GM18867 (cell line): ENCODE measurements around the gene ZDHHC16.
"Not testable (repeated sequence)": the region's sequence is repeated elsewhere in the genome, so short reads cannot be mapped to it uniquely, and the experiment has no call there.

Experiments
- ATAC-seq: cut with Tn5 transposase; IDR thresholded peaks from one replicate; pipeline ENCODE4 v1.9.1; 2021; ENCODE audit warnings: mild to moderate bottlenecking, moderate library complexity; ENCODE audit not compliant: unreplicated experiment

The ZDHHC16 gene

DNA sequence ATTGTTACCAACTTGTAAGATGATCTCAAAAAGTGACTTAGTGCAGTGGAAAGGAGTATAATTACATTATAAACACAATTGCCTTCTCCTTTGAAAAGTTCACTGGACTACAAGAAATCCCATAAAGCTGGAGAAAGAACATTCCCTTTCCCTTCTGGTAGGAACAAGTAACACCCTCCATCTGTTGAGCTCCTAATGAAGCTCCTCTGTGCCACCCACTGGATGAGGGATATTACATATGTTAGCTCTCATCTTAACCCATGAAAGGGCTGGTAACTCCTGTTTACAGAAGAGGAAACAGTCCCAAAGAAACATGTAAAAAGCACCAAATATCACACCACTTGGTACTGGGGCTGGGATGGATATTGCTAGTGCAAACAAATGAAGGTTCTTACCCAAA is 11.9 kb upstream of the ZDHHC16 start:
- no peak for ATAC-seq

DNA sequence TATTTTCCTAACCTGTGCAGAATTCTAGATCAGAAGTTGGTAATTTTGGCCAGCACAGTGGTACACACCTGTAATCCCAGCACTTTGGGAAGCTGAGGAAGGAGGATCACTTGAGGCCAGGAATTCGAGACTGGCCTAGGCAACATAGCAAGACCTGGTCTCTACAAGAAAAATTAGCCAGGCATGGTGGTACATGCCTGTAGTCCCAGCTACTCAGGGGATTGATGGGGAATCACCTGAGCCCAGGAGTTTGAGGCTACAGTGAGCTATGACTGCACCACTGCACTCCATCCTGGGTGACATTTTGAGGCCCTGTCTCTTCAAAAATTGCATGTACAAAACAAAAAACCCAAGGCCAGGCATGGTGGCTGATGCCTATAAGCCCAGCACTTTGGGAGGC is 11.4 kb upstream of the ZDHHC16 start:
- ATAC-seq: no peak

DNA sequence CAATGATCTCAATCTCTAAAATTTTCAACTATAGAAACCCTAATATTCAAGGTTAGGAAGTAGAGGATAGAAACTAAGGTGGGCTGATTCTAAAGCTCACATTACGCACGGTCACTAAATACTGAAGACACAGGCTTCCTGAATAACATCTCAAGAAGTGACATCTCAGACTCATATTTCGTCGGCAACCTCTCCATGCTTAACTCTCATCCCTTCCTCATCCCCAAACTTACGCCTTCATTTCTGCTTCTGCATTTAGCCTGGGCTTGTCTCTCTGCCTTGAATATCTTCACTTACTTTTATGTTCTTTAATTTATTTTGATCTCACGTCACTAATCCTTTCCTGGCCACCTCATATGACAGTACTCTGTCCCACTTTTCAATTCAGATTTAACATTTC is 10.8 kb upstream of the ZDHHC16 start:
- no peak for ATAC-seq

DNA sequence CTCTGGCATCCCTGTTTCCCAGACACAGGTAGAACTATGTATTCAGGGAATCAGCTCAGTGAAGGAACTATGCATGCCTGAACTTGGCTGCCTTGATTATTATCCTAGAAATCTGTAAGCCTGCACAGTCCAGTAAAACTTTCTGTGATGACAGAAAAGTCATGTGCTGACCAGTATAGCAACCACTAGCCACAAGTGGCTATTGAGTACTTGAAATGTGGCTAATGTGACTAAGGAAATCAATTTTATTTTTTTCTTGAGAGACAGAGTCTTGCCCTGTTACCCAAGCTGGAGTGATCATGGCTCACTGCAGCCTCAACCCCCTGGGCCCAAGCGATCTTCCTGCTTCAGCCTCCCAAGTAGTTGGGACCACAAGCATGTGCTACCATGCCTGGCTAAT is 3.7 kb upstream of the ZDHHC16 start:
- no peak for ATAC-seq

DNA sequence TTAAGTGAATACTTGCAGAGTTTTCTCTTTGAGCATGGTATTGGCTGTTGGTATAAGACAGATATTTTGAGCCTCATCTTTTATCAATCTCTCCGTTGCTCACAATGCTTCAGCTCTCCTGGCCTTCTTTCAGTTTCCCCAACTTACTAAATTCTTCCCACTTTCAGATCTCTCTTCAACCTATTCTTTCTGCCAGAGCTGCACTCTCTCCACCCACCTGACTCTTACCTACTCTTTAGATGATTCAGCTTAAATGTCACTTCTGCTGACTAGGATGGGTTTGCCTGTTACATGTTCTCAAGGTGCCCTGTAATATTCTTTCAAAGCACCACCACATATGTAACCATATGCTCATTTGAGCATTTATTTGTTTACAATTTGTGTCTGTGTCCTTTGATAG is 1.8 kb upstream of the ZDHHC16 start:
- ATAC-seq: no peak

DNA sequence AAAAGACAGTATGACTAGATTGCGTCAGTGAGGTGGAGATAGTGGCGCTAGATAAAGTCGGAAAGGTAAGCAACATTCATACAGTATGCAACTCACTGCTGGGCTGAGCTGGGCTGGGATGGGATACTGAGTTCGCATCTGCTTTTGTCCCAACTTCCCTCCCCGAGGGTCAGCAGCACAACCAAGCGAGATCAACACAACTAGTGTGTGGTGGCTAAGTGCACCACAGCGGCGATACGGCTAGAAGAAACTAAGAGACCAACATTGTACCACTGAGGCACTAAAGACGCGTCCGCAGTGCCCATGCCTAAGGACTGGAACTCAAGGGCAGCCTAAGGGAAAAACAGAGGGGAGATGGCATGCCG is 636 bp upstream of the ZDHHC16 start:
- ATAC-seq: peak; percentile 1

DNA sequence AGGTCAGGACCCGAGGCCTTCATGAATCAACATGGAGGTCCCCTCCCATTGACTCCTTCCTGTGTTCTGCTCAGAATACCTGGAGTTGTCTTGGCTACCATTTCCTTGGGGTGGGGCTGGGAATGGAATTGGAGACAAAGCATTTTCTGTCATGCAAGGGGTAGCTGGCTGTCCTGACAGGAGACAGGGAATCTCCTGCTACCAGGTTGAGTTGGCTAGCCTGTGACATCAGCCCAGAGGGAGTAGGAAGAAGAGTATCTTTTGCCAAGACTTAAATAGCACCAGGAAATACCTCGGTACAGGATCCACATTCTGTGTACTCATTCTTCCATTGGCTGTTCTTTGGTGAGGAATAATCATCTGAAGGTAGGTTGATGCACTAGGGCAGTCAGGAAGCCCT is 4.9 kb downstream of the ZDHHC16 start:
- no peak for ATAC-seq

DNA sequence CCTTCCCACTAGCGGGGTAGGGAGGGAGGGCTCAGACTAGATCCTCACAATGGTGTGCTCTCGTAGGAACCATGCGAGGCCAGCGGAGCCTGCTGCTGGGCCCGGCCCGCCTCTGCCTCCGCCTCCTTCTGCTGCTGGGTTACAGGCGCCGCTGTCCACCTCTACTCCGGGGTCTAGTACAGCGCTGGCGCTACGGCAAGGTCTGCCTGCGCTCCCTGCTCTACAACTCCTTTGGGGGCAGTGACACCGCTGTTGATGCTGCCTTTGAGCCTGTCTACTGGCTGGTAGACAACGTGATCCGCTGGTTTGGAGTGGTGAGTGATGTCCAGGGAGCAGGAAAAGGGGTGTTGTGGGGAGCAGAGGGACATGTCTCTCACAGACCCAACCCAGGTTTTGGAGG is 5.6 kb downstream of the ZDHHC16 start:
- no peak for ATAC-seq

DNA sequence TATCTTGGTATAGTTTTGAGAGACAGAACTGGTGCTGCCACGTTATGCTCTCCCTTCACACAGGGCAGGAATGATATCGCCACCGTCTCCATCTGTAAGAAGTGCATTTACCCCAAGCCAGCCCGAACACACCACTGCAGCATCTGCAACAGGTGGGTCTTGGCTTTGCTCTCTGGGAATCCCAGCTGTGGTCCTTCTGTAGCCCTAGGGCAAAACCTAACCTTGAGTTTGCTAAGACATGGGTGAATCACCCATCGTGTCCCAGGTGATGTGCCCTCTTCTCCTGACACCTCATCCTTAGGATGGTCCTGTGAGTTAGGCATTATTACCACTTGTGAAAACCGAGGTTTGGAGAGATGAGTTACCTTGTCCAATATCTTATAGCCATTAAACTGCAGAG is 6.4 kb downstream of the ZDHHC16 start:
- no peak for ATAC-seq

DNA sequence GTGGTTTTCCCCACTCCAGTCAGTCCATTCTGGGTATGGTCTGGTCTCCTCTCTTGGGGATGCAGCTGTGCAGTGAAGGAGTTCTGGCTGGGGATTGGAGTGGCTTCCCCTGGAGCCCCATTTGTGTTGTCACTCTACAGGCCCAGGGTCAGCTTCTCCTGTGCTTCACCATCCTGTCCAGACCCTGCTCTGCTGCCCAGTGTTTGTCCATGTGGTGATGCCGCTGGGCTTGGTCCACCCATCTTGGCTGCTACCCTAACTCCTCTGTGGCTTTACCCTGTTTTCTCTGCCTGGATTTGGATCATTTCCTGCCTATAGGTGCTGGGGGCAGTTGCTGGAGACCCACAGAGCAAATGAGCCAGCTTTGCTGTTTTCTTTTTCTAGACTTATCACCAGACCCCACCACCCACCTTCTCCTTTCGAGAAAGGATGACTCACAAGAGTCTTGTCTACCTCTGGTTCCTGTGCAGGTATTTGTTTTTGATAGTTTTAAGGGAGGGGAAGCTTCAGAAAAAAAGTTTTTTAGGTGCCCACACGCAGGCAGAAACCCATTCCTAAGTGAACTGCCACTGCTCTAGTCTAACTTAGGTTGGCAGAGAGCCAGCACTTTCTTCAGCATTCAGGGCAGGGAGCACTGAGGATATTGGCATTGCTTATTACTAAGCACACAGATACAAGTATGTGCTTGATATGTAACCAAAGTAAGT is 8.5 kb downstream of the ZDHHC16 start:
- ATAC-seq: no peak

DNA sequence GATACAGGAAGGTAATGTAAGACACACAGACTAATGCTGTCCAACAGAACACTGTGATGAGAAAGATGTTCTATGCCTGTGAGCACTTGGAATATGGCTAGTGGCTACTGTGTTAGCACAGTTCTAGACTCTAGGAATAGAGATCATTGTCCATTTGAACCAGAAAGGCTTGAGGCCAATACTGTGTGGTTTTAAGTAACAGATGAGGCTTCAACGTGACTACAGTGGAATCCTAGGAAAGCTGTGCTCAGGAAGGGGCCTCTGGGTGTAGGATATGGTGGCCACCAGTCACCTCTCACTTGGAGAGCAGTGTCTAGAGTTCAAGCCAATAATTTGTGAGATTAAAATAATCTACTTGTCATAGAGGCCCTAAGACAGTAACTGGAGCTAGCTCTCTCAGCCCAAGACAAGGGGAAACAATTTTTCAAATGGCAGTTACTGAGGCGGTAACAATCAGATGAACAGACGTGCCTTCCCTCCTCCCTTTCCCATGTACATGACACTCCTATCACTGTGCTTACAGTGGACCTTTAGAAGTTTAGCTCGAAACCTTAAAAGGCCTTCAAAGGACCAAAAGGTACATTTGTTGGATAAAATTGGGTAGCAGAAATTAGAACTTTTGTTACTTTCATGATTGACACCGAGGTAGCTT is 10.2 kb downstream of the ZDHHC16 start:
- no peak for ATAC-seq

DNA sequence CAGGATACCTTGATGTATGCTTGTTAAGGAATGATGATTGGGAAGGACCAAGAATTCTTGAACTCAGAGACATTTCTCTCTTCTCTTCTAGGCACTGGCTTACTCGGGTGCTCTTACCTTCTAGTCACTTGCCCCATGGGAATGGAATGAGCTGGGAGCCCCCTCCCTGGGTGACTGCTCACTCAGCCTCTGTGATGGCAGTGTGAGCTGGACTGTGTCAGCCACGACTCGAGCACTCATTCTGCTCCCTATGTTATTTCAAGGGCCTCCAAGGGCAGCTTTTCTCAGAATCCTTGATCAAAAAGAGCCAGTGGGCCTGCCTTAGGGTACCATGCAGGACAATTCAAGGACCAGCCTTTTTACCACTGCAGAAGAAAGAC is 10.7 kb downstream of the ZDHHC16 start:
- no peak for ATAC-seq

DNA sequence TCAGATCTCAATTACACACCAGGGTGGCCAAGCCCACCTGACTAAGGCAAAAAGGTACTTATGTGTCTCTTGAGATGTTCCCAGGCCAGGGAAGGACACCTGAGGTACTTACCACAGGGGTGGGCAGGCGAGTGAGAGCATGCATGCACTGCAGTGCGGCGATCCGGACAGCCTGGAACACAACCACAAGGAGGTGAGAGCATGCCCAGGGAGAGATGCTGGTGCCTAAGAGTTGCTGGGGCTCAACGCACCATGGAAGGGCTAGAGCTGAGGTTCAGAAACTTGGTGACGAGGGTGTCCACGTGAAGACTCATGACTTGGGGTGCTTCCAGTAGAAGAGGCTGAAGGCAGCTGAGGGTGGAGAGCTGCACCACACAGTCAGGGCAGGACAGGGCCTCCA is 13.1 kb downstream of the ZDHHC16 start:
- ATAC-seq: no peak

DNA sequence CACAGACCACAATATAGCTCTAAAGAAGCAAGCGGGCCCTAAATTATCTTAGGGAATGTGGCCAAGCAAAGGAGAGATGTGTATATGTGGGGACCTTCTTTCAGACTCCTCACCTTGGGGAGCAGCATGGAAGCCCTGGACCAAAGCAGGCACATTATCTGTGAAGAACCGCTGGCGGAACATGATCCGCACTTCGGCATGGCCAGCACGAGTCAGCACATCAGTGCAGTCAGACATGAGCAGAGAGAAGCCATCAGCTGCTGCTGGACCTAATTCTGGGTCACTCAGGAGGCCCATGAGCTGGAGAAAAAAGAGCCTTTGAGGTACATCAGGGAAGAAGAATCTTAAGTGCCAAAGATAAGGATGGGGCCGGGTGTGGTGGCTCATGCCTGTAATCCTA is 14.0 kb downstream of the ZDHHC16 start:
- ATAC-seq: no peak

DNA sequence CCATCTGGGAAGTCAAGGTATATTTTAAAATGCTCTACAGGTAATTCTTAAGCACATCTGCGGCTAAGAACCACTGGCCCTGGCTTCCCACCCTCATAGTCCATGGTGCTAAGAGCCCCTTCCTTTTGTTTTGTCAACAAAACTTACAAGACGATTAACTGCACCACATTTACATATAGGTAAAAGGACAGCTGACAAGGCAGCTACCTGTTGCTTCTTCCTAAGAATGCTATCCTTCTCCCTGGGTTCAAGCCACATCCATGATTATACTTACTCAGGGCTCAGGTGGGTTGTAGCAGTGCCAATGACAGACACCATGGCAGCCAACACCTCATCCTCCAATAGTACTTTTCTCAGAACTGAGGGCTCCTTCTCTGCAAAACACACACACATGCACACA is 16.3 kb downstream of the ZDHHC16 start:
- ATAC-seq: no peak

DNA sequence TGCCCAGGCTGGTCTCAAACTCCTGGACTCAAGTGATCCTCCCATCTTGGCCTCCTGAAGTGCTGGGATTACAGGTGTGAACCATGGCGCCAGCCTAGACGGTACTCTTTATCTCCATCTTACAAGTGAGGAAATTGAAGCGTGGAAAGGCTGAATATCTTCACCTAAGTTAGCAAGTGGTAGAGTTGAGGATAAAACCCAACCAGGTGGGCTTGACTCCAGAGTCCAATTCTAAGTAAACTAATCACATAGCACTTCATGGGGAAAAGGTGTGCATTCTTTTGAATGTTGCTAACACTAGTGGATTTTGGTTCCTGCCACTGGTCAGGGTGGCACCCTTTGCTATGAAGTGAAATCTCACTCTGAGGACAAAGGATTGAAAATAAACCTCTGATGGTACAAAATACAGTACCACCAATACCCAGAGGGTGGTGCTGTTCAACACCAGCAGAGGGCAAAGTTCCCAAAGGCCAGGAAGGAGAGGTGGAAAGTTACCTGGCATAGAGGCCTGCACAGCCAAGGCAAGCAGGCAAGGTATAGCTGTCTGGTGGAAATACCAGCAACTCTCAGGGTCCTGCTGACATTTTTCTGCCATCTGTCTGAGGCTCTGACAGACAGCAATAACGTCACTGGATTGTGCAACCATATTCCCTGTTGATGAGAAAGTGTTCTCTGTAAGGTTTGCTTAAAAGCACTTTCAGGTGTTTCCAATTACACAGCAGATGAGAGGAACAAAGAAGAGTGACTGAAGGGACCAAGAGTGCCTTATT is 17.6 kb downstream of the ZDHHC16 start:
- ATAC-seq: no peak

DNA sequence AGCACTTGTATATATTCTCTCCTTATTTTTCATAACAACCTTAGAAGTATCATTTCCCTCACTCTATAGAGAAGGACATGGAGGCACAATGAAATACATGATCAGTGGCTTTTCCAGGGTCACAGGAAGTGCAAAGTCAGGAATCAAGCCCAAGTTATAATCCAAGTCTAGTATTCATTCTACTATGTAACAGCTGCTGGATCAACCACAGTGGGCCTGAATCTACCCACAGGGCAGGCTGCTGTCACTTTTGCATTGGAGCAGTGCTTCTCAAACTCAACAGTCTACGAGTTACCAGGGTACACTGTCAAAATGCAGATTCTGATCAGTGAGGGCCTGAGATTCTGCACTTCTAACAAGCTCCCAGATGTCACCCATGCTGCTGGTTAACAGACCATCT is 18.3 kb downstream of the ZDHHC16 start:
- ATAC-seq: no peak

DNA sequence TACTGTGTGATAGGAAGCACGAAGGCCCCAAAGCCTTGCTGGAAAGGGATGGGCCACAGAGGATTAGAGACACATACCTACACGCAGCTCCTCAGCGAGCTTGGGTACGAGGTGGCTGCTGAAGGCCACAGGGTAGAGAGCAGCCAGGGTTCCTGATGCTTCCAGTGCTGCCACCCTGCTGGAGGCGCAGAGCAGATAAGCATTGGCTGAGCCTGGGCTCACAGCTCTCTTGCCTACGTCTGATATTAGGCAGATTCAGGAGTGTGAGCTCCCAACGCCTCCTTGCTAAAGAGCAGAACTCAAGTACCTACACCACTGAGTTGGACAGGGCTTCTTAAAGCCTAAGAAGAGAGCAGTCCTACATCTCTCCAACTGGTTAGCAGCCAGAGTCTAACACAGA is 20.0 kb downstream of the ZDHHC16 start:
- ATAC-seq: no peak

DNA sequence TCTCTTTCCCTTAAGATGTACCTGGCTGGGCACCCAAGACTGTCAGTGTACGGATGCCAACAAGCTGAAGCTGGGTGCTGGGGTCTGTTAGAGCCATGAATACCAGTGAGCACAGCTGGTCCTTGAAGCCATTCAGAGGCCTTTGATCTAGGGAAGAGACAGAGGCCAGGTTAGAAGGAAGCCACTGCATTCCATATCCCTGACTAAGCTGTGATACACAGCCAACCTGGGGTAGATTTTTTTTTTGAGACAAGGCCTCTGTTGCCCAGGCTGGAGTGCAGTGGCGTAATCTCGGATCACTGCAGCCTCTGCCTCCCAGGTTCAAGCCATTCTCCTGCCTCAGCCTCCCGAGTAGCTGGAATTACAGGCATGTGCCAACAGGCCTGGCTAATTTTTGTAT is 20.8 kb downstream of the ZDHHC16 start:
- no peak for ATAC-seq

DNA sequence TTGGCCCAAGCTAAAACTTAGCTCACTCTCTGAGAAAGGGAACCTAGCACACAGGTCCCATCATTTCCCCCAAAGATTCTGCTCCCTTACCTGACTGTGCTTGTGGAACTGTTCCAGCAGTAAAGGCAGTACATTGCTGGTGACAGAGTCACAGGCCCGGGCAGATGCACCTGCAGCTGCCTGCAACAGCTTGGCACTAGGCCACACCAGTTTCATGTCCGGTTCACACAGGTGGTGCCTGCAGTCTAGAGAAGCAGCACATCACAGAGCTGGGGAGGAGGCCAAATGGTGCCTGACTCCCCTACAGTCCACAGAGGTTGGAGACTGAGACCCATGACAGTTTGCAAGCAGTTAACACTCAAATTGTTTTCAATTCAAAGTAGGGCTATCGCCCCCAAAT is 22.2 kb downstream of the ZDHHC16 start:
- ATAC-seq: peak; percentile 55

DNA sequence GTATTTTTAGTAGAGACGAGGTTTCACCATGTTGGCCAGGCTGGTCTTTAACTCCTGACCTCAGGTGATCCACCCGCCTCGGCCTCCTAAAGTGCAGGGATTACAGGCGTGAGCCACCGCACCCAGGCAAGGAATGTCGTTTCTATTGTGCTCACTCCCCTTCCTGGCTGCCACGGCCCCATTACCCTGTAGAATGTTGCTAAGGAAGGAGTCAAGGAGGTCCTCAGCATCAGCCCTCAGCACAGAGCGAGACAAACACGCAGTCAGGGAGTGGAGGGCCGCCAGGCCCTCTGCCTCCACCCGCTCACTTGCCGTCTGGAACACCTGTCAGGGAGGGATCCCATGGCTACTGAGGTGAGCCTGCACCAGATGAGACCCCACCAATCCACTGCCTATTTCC is 22.8 kb downstream of the ZDHHC16 start:
- not testable (repeated sequence) for ATAC-seq

DNA sequence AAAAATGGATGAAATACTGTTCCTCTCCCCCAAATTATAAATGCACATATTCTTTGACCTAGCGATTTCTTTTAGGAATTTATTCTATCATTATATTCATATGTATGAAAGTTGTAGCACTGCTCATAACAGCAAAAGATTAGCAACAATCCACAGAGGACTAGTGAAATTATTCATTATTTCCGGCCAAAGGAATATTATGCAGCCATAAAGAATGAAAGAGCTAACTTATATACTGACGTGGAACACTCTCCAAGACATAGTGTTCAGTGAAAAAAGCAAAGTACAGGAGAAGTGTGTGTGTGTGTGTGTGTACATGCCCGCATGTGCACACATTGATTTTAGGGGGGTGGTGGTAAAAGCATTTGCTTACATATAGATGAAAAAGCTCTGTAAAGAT is 28.9 kb downstream of the ZDHHC16 start:
- ATAC-seq: no peak
